ENCODE data around the gene HIF3A.
"Not testable (repeated sequence)": the region's sequence is repeated elsewhere in the genome, so short reads cannot be mapped to it uniquely, and the experiment has no call there.

The HIF3A gene

GRCh38 chr19:46323227-46323626, 26.4 kb downstream of the HIF3A start:
- H3K27ac ChIP-seq (ENCODE audit: low read depth, low read length); H3K4me1 ChIP-seq (ENCODE audit: control insufficient read depth in 1 of 2, insufficient read depth in 2 of 2, low read length in 2 of 2); H3K27me3 ChIP-seq (ENCODE audit: control insufficient read depth in 1 of 2, insufficient read depth in 2 of 2, low read length in 2 of 2); H3K36me3 ChIP-seq (ENCODE audit: control insufficient read depth in 1 of 2, insufficient read depth in 2 of 2, low read length in 2 of 2); H3K9ac ChIP-seq (ENCODE audit: low read depth in 1 of 2, low read length in 2 of 2); H3K4me3 ChIP-seq (ENCODE audit: low read depth in 1 of 2, low read length in 2 of 2): not testable (repeated sequence)
- peaks cover 18 to 19% of the 10 kb centered on the region in 2 donors for H3K9me3 ChIP-seq (ENCODE audit: control insufficient read depth in 1 of 2, low read length in 2 of 2)

GRCh38 chr19:46324277-46324676, 27.4 kb downstream of the HIF3A start:
- H3K27ac ChIP-seq (ENCODE audit: low read depth, low read length): no peak overlapping the region
- H3K9ac ChIP-seq (ENCODE audit: low read depth in 1 of 2, low read length in 2 of 2): no peak overlapping the region
- H3K27me3 ChIP-seq (ENCODE audit: control insufficient read depth in 1 of 2, insufficient read depth in 2 of 2, low read length in 2 of 2): no peaks in the 10 kb centered on the region
- no peaks in the 10 kb centered on the region for H3K4me1 ChIP-seq (ENCODE audit: control insufficient read depth in 1 of 2, insufficient read depth in 2 of 2, low read length in 2 of 2)
- no peak overlapping the region for H3K4me3 ChIP-seq (ENCODE audit: low read depth in 1 of 2, low read length in 2 of 2)
- peaks cover 19 to 27% of the 10 kb centered on the region in 2 donors for H3K9me3 ChIP-seq (ENCODE audit: control insufficient read depth in 1 of 2, low read length in 2 of 2)
- peaks cover 0 to 6% of the 10 kb centered on the region in 2 donors for H3K36me3 ChIP-seq (ENCODE audit: control insufficient read depth in 1 of 2, insufficient read depth in 2 of 2, low read length in 2 of 2)

- H3K36me3 ChIP-seq (ENCODE audit: control insufficient read depth in 1 of 2, insufficient read depth in 2 of 2, low read length in 2 of 2): peaks cover 0 to 6% of the 10 kb centered on the region in 2 donors
- no peaks in the 10 kb centered on the region for H3K4me1 ChIP-seq (ENCODE audit: control insufficient read depth in 1 of 2, insufficient read depth in 2 of 2, low read length in 2 of 2)
- H3K9ac ChIP-seq (ENCODE audit: low read depth in 1 of 2, low read length in 2 of 2): no peak overlapping the region
- H3K9me3 ChIP-seq (ENCODE audit: control insufficient read depth in 1 of 2, low read length in 2 of 2): peaks cover 19 to 27% of the 10 kb centered on the region in 2 donors
- H3K27me3 ChIP-seq (ENCODE audit: control insufficient read depth in 1 of 2, insufficient read depth in 2 of 2, low read length in 2 of 2): no peaks in the 10 kb centered on the region
- no peak overlapping the region for H3K27ac ChIP-seq (ENCODE audit: low read depth, low read length)
- H3K4me3 ChIP-seq (ENCODE audit: low read depth in 1 of 2, low read length in 2 of 2): no peak overlapping the region
Measured at GRCh38 chr19:46326608-46327007, 29.8 kb downstream of the HIF3A start.

DNA sequence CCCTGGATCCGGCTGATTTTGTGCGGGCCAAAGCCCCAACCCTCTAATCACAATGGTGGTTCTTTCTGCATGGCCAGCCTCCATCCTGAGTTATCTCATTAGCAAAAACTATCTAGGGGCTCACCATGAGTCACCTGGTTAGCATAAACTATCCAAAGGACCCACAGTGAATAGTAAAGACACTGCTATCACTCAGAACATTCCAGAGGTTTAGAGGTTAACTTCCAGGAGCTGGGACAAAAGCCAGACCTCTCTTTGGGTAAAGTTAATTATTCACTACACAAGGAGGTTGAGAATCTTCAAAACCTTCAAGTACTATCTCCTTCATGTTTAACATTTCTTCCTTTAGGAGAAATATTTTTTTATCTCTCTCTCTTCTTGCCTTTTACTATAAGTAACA, 31.2 kb downstream of the HIF3A start:
- no peak overlapping the region for H3K9ac ChIP-seq (ENCODE audit: low read depth in 1 of 2, low read length in 2 of 2)
- H3K36me3 ChIP-seq (ENCODE audit: control insufficient read depth in 1 of 2, insufficient read depth in 2 of 2, low read length in 2 of 2): peaks cover 0 to 6% of the 10 kb centered on the region in 2 donors
- H3K27ac ChIP-seq (ENCODE audit: low read depth, low read length): no peak overlapping the region
- H3K9me3 ChIP-seq (ENCODE audit: control insufficient read depth in 1 of 2, low read length in 2 of 2): peaks cover 19 to 27% of the 10 kb centered on the region in 2 donors
- H3K4me3 ChIP-seq (ENCODE audit: low read depth in 1 of 2, low read length in 2 of 2): no peak overlapping the region
- H3K27me3 ChIP-seq (ENCODE audit: control insufficient read depth in 1 of 2, insufficient read depth in 2 of 2, low read length in 2 of 2): no peaks in the 10 kb centered on the region
- H3K4me1 ChIP-seq (ENCODE audit: control insufficient read depth in 1 of 2, insufficient read depth in 2 of 2, low read length in 2 of 2): no peaks in the 10 kb centered on the region

DNA sequence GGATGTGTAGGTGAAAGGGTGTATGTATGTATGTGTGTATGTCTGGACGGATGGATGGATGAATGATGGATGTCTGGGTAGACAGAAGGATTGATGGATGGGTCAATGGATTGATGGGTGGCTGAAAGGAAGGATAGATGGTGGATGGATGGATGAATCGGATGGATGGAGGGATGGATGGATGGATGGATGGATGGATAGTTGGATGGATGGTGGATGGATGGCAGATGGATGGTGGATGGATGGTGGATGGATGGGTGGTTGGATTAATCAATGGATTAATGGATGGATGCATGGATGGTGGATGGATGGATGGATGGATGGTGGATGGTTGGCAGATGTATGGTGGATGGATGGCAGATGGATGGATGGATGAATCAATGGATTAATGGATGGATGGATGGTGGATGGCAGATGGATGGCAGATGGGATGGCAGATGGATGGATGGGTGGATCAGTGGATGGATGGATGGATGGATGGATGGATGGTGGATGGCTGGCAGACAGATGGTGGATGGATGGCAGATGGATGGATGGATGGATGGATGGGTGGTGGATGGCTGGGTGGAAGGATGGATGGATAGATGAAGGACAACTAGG, 33.6 kb downstream of the HIF3A start:
- Histone ChIP-seq H3K4me3 (ENCODE audit: low read depth in 1 of 2, low read length in 2 of 2) (no peak overlapping the region), H3K27me3 (ENCODE audit: control insufficient read depth in 1 of 2, insufficient read depth in 2 of 2, low read length in 2 of 2) (no peaks in the 10 kb centered on the region), H3K36me3 (ENCODE audit: control insufficient read depth in 1 of 2, insufficient read depth in 2 of 2, low read length in 2 of 2) (peaks cover 0 to 6% of the 10 kb centered on the region in 2 donors), H3K9ac (ENCODE audit: low read depth in 1 of 2, low read length in 2 of 2) (no peak overlapping the region), H3K27ac (ENCODE audit: low read depth, low read length) (no peak overlapping the region), H3K4me1 (ENCODE audit: control insufficient read depth in 1 of 2, insufficient read depth in 2 of 2, low read length in 2 of 2) (no peaks in the 10 kb centered on the region), H3K9me3 (ENCODE audit: control insufficient read depth in 1 of 2, low read length in 2 of 2) (peaks cover 19 to 27% of the 10 kb centered on the region in 2 donors)

DNA sequence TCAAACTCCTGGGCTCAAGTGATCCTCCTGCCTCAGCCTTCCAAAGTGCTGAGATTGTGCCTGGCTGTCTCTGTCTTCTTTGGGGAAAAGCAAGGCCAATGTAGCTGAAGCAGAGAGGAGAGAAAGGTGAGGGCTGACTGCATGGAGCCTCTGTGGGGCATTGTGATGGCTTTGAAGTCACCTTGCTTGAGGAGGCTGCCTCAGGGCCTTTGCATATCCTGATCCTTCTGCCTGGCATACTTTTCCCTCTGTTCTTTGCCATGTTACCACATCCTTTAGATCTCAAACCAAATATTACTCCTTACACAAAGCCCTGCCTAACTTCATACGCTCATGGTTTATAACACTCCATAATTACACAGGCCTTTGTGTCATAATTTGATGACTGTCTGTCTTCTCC, 40.6 kb downstream of the HIF3A start:
- no peaks in the 10 kb centered on the region for H3K27me3 ChIP-seq (ENCODE audit: control insufficient read depth in 1 of 2, insufficient read depth in 2 of 2, low read length in 2 of 2)
- no peaks in the 10 kb centered on the region for H3K9me3 ChIP-seq (ENCODE audit: control insufficient read depth in 1 of 2, low read length in 2 of 2)
- no peak overlapping the region for H3K9ac ChIP-seq (ENCODE audit: low read depth in 1 of 2, low read length in 2 of 2)
- peaks cover 0 to 3% of the 10 kb centered on the region in 2 donors for H3K36me3 ChIP-seq (ENCODE audit: control insufficient read depth in 1 of 2, insufficient read depth in 2 of 2, low read length in 2 of 2)
- no peak overlapping the region for H3K4me3 ChIP-seq (ENCODE audit: low read depth in 1 of 2, low read length in 2 of 2)
- no peaks in the 10 kb centered on the region for H3K4me1 ChIP-seq (ENCODE audit: control insufficient read depth in 1 of 2, insufficient read depth in 2 of 2, low read length in 2 of 2)
- no peak overlapping the region for H3K27ac ChIP-seq (ENCODE audit: low read depth, low read length)

GRCh38 chr19:46339446-46339845, 42.6 kb downstream of the HIF3A start:
- Histone ChIP-seq H3K4me1 (ENCODE audit: control insufficient read depth in 1 of 2, insufficient read depth in 2 of 2, low read length in 2 of 2) (no peaks in the 10 kb centered on the region), H3K27ac (ENCODE audit: low read depth, low read length) (no peak overlapping the region), H3K9ac (ENCODE audit: low read depth in 1 of 2, low read length in 2 of 2) (no peak overlapping the region), H3K9me3 (ENCODE audit: control insufficient read depth in 1 of 2, low read length in 2 of 2) (no peaks in the 10 kb centered on the region), H3K27me3 (ENCODE audit: control insufficient read depth in 1 of 2, insufficient read depth in 2 of 2, low read length in 2 of 2) (no peaks in the 10 kb centered on the region), H3K4me3 (ENCODE audit: low read depth in 1 of 2, low read length in 2 of 2) (no peak overlapping the region), H3K36me3 (ENCODE audit: control insufficient read depth in 1 of 2, insufficient read depth in 2 of 2, low read length in 2 of 2) (peaks cover 0 to 3% of the 10 kb centered on the region in 2 donors)

DNA sequence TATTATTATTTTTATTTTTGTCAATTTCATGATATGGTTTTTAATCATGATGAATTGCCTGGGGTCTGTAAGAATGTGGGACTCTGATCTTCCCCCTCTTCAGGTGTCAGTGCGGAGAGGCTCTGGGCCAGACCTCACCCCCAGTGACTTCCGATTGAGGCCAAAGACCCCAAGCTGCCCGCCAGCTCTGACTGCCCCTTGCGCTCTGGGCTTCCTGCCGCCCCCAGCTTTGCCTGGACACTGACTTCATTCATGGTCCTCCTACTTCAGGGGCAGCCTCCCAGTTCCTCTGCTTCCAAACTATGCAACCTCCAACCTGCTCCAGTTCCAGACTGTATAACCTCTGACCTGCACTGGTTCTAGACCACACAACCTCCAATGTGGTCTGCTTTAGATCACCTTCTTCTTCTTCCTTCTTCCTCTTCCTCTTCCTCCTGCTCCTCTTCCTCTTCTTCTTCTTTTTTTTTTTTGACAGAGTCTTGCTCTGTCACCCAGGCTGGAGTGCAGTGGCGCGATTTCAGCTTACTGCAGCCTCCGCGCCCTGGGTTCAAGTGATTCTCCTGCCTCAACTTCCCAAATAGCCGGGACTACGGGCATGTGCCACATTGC, 43.3 kb downstream of the HIF3A start:
- H3K9me3 ChIP-seq (ENCODE audit: control insufficient read depth in 1 of 2, low read length in 2 of 2): no peaks in the 10 kb centered on the region
- H3K36me3 ChIP-seq (ENCODE audit: control insufficient read depth in 1 of 2, insufficient read depth in 2 of 2, low read length in 2 of 2): peaks cover 0 to 3% of the 10 kb centered on the region in 2 donors
- no peaks in the 10 kb centered on the region for H3K4me1 ChIP-seq (ENCODE audit: control insufficient read depth in 1 of 2, insufficient read depth in 2 of 2, low read length in 2 of 2)

GRCh38 chr19:46341937-46342336, 45.1 kb downstream of the HIF3A start:
- Histone ChIP-seq H3K27ac (ENCODE audit: low read depth, low read length) (no peak overlapping the region), H3K4me3 (ENCODE audit: low read depth in 1 of 2, low read length in 2 of 2) (no peak overlapping the region), H3K9ac (ENCODE audit: low read depth in 1 of 2, low read length in 2 of 2) (no peak overlapping the region), H3K4me1 (ENCODE audit: control insufficient read depth in 1 of 2, insufficient read depth in 2 of 2, low read length in 2 of 2) (peaks cover 0 to 4% of the 10 kb centered on the region in 2 donors), H3K27me3 (ENCODE audit: control insufficient read depth in 1 of 2, insufficient read depth in 2 of 2, low read length in 2 of 2) (no peaks in the 10 kb centered on the region), H3K36me3 (ENCODE audit: control insufficient read depth in 1 of 2, insufficient read depth in 2 of 2, low read length in 2 of 2) (peaks cover 0 to 3% of the 10 kb centered on the region in 2 donors), H3K9me3 (ENCODE audit: control insufficient read depth in 1 of 2, low read length in 2 of 2) (no peaks in the 10 kb centered on the region)

More for the DNA sequence above, 43.3 kb downstream of the HIF3A start:
- H3K4me3 ChIP-seq (ENCODE audit: low read depth in 1 of 2, low read length in 2 of 2): no peak overlapping the region
- no peak overlapping the region for H3K27ac ChIP-seq (ENCODE audit: low read depth, low read length)
- H3K9ac ChIP-seq (ENCODE audit: low read depth in 1 of 2, low read length in 2 of 2): no peak overlapping the region
- no peaks in the 10 kb centered on the region for H3K27me3 ChIP-seq (ENCODE audit: control insufficient read depth in 1 of 2, insufficient read depth in 2 of 2, low read length in 2 of 2)

- H3K9ac ChIP-seq (ENCODE audit: low read depth in 1 of 2, low read length in 2 of 2): no peak overlapping the region
Measured at GRCh38 chr19:46344363-46344762, 47.5 kb downstream of the HIF3A start.

More at GRCh38 chr19:46344363-46344762, 47.5 kb downstream of the HIF3A start:
- Histone ChIP-seq H3K27me3 (ENCODE audit: control insufficient read depth in 1 of 2, insufficient read depth in 2 of 2, low read length in 2 of 2) (no peaks in the 10 kb centered on the region), H3K36me3 (ENCODE audit: control insufficient read depth in 1 of 2, insufficient read depth in 2 of 2, low read length in 2 of 2) (no peaks in the 10 kb centered on the region), H3K4me1 (ENCODE audit: control insufficient read depth in 1 of 2, insufficient read depth in 2 of 2, low read length in 2 of 2) (peaks cover 10 to 25% of the 10 kb centered on the region in 2 donors), H3K9me3 (ENCODE audit: control insufficient read depth in 1 of 2, low read length in 2 of 2) (no peaks in the 10 kb centered on the region), H3K27ac (ENCODE audit: low read depth, low read length) (no peak overlapping the region), H3K4me3 (ENCODE audit: low read depth in 1 of 2, low read length in 2 of 2) (no peak overlapping the region)

Data from duodenal mucosa (tissue), 2 donors.